NCI-H187 (cell line): ENCODE results near the gene PRKAG2.
A peak's percentile ranks its signal among the peaks of the same experiment; 100 is the strongest.

Experiments
- DNase-seq, 2 experiments: peaks; one replicate each; lab custom pipeline; 2025; lab: John Stamatoyannopoulos, UW

The PRKAG2 gene

GRCh38 chr7:151692721-151693120, 184.2 kb downstream of the PRKAG2 start:
- peak; percentile 21 to 36 for DNase-seq

GRCh38 chr7:151691449-151691848, 185.5 kb downstream of the PRKAG2 start:
- no peak for DNase-seq

- no peak for DNase-seq
These were observed 186.3 kb downstream of the PRKAG2 start for GRCh38 chr7:151690606-151691005.

GRCh38 chr7:151689196-151689971, 187.5 kb downstream of the PRKAG2 start:
- DNase-seq, result peak; percentile 83 to 89

GRCh38 chr7:151688236-151688780, 188.6 kb downstream of the PRKAG2 start:
- DNase-seq, result no peak

- DNase-seq, result no peak
These were observed 189.2 kb downstream of the PRKAG2 start for GRCh38 chr7:151687523-151688235.

GRCh38 chr7:151686826-151687225, 190.1 kb downstream of the PRKAG2 start:
- DNase-seq, result no peak

GRCh38 chr7:151686016-151686766, 190.7 kb downstream of the PRKAG2 start:
- DNase-seq, result no peak

GRCh38 chr7:151684408-151685175, 192.3 kb downstream of the PRKAG2 start:
- DNase-seq, result no peak

GRCh38 chr7:151683615-151684407, 193.1 kb downstream of the PRKAG2 start:
- no peak for DNase-seq

- no peak for DNase-seq
These were observed 193.9 kb downstream of the PRKAG2 start for GRCh38 chr7:151682831-151683614.

- no peak for DNase-seq
These were observed 195.2 kb downstream of the PRKAG2 start for GRCh38 chr7:151681726-151682125.

- no peak for DNase-seq
These were observed 196.1 kb downstream of the PRKAG2 start for GRCh38 chr7:151680810-151681209.

- no peak for DNase-seq
These were observed 196.9 kb downstream of the PRKAG2 start for GRCh38 chr7:151679881-151680612.

GRCh38 chr7:151679071-151679708, 197.7 kb downstream of the PRKAG2 start:
- no peak for DNase-seq

- DNase-seq, result no peak
These were observed 198.7 kb downstream of the PRKAG2 start for GRCh38 chr7:151678227-151678604.

GRCh38 chr7:151677581-151678226, 199.2 kb downstream of the PRKAG2 start:
- no peak for DNase-seq

GRCh38 chr7:151676759-151677158, 200.2 kb downstream of the PRKAG2 start:
- DNase-seq, result no peak
